Stomach (tissue), 9 donors: ENCODE measurements around the gene LRP4. TPM values are rescaled to one million over a fixed set of nuclear protein-coding genes. Genes with fewer than 3 reads are reported as not detected.
A peak's percentile ranks its signal among the peaks of the same experiment; 100 is the strongest.

Source experiments
- DNase-seq, 2 donors: peaks; one replicate each; pipeline versions ENCODE4 v3.0.0 to v3.0.0-alpha.2; 2013 to 2019
- H3K27ac ChIP-seq, 5 donors: fragments of 200-600 bp in 4 of 5; sonication (generic) in 4 of 5; one replicate each; pipeline ENCODE4 v1.5.1; 2013 to 2019; ENCODE audit warnings: mild to moderate bottlenecking in 1 of 5, moderate library complexity in 1 of 5
- H3K27me3 ChIP-seq, 3 donors: fragments of 200-600 bp; sonication (generic); one replicate each; pipeline ENCODE4 v1.5.1; 2017 to 2019; ENCODE audit warnings: mixed run types in 1 of 3
- H3K36me3 ChIP-seq, 4 donors: fragments of 200-600 bp; sonication (generic); 1 replicate in 3 of 4; 2 replicates in 1 of 4; pipeline ENCODE4 v1.5.1; 2016 to 2019
- H3K4me1 ChIP-seq, 4 donors: fragments of 200-600 bp; sonication (generic); one replicate each; pipeline ENCODE4 v1.5.1; 2016 to 2019
- H3K4me3 ChIP-seq, 4 donors: fragments of 200-600 bp; sonication (generic) in 3 of 4; one replicate each; pipeline ENCODE4 v1.5.1; 2016 to 2019; ENCODE audit warnings: mild to moderate bottlenecking in 1 of 4
- H3K9me3 ChIP-seq, 4 donors: fragments of 200-600 bp; sonication (generic); one replicate each; pipeline ENCODE4 v1.5.1; 2016 to 2019
- EP300 ChIP-seq: sonication (generic); formaldehyde crosslinking; IDR thresholded peaks from one replicate; pipeline ENCODE4 v1.6.1; 2017; ENCODE audit warnings: antibody characterized with exemption
- POLR2A ChIP-seq, 4 donors: fragments of 450-650 bp; IDR thresholded peaks; one replicate each; pipeline ENCODE4 v1.6.1; 2016; ENCODE audit warnings: antibody characterized with exemption in 4 of 4, control low read depth in 2 of 4, mild to moderate bottlenecking in 1 of 4, moderate library complexity in 1 of 4
- POLR2AphosphoS5 ChIP-seq, 3 donors: sonication (generic); formaldehyde crosslinking; IDR thresholded peaks; one replicate each; pipeline ENCODE4 v1.6.1; 2016; ENCODE audit warnings: antibody characterized with exemption in 3 of 3
- WGBS, 5 donors: extraction: QIAGEN DNeasy Blood & Tissue Kit in 3 of 5; methylation state at CpG; one replicate each; pipeline versions ENCODE4 v1.1.5 to v1.1.7; 2013 to 2018; 5-methylcytosine and 5-hydroxymethylcytosine counted together
- intact Hi-C: fragments of 100-400 bp; cut with DNase I; formaldehyde crosslinking; loops from one replicate; pipeline ENCODE4 v1.15.1; 2023; ENCODE audit warnings: low total_unique reads
- polyA plus RNA-seq, 3 donors: library from polyadenylated mRNA; stranded (reverse); fragments of 200-250 nt; gene quantifications; one replicate each; pipeline ENCODE4 v1.2.3, GENCODE V29; 2013
- total RNA-seq, 5 donors: library from RNA; depleted of rRNA; stranded (reverse); fragments of >200 nt; gene quantifications; one replicate each; pipeline versions ENCODE4 v1.1.0 to v1.2.3, GENCODE V29; 2014 to 2016
- TF ChIP-seq, protein P1 (sequence below), 7 experiments: fragments of 450-650 bp in 4 of 7; fragments of 200-600 bp in 3 of 7; sonication (generic) in 3 of 7; IDR thresholded peaks; one replicate each; pipeline ENCODE4 v1.5.1; 2016 to 2019; ENCODE audit warnings: antibody characterized with exemption in 7 of 7, control low read depth in 2 of 7, mild to moderate bottlenecking in 1 of 7
- donor health status: healthy with polysubstance abuse.
- donor health status: Bipolar disorder and iron deficiency.
- donor health status: healthy.

Gene LRP4
- total and polyA plus RNA-seq, 8 donors, result 2.0 to 29.2 (median 7.0) TPM

DNA sequence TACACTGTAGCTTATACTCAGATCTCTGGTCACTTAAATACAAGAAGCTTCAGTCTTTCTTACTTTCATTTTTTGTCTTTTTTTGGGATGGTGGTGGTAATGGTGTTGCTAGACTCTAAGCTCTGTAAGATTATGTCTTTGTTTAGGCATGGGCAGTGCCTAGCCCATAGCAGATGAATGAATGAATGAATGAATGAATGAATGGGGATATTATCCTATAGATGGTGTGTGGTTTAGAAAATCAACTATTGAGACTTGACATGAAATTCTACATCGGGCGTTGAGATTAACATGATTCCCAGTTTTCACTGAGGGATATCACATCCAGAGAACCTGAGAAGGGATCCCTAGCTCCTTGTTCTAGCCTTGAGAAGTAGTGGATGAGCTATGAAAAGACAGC lies 62.5 kb downstream of the LRP4 start:
- Histone ChIP-seq H3K36me3 (peaks cover 5 to 40% (median 21%) of the 10 kb centered on the region in 4 donors), H3K27me3 (no peaks in the 10 kb centered on the region), H3K27ac (no peak overlapping the region), H3K4me3 (no peak overlapping the region), H3K4me1 (peaks cover 0 to 13% (median 0%) of the 10 kb centered on the region in 4 donors), H3K9me3 (peaks cover 0 to under 1% (median under 1%) of the 10 kb centered on the region in 4 donors)
- no peak for DNase-seq
- TF ChIP-seq EP300, result no peak
- TF ChIP-seq POLR2AphosphoS5 (IDR thresholded peaks at IDR 0.05), result no peak
- TF ChIP-seq POLR2A (IDR thresholded peaks at IDR 0.05), result no peak
- WGBS, 5 donors, result 94 to 98% (median 97%) methylated on average over 2 of the region's 2 CpGs
- intact Hi-C loops, result no loop called here

DNA sequence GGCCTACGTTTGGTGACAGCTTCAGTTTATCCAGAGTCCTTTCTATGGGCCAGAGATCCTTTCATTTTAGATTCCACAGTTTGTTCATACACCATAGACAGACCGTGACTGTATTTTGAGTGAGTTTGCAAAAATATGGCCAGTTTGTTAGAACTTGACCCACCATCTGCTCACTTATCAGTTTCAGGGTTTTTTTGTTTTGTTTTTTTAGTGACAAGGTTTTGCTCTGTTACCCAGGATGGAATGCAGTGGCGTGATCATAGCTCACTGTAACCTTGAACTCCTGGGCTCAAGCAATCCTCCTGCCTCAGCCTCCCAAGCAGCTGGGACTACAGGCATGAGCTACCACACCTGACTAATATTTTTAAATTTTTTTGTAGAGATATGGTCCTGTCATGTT lies 63.2 kb downstream of the LRP4 start:
- no peak overlapping the region for H3K27ac ChIP-seq
- intact Hi-C loops, result no loop called here
- no peaks in the 10 kb centered on the region for H3K27me3 ChIP-seq
- WGBS, 5 donors, result 82 to 91% (median 89%) methylated on average over 3 of the region's 3 CpGs
- H3K36me3 ChIP-seq, result peaks cover 5 to 40% (median 18%) of the 10 kb centered on the region in 4 donors
- no peak overlapping the region for H3K4me3 ChIP-seq
- H3K9me3 ChIP-seq, result peaks cover 0 to 6% (median 2%) of the 10 kb centered on the region in 4 donors
- H3K4me1 ChIP-seq, result peaks cover 0 to 15% (median 0%) of the 10 kb centered on the region in 4 donors
- TF ChIP-seq POLR2A (IDR thresholded peaks at IDR 0.05) (no peak), POLR2AphosphoS5 (IDR thresholded peaks at IDR 0.05) (no peak), EP300 (no peak)
- TF ChIP-seq, protein P1, sequence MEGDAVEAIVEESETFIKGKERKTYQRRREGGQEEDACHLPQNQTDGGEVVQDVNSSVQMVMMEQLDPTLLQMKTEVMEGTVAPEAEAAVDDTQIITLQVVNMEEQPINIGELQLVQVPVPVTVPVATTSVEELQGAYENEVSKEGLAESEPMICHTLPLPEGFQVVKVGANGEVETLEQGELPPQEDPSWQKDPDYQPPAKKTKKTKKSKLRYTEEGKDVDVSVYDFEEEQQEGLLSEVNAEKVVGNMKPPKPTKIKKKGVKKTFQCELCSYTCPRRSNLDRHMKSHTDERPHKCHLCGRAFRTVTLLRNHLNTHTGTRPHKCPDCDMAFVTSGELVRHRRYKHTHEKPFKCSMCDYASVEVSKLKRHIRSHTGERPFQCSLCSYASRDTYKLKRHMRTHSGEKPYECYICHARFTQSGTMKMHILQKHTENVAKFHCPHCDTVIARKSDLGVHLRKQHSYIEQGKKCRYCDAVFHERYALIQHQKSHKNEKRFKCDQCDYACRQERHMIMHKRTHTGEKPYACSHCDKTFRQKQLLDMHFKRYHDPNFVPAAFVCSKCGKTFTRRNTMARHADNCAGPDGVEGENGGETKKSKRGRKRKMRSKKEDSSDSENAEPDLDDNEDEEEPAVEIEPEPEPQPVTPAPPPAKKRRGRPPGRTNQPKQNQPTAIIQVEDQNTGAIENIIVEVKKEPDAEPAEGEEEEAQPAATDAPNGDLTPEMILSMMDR (IDR thresholded peaks at IDR 0.05), result no peak
- DNase-seq, result no peak

DNA sequence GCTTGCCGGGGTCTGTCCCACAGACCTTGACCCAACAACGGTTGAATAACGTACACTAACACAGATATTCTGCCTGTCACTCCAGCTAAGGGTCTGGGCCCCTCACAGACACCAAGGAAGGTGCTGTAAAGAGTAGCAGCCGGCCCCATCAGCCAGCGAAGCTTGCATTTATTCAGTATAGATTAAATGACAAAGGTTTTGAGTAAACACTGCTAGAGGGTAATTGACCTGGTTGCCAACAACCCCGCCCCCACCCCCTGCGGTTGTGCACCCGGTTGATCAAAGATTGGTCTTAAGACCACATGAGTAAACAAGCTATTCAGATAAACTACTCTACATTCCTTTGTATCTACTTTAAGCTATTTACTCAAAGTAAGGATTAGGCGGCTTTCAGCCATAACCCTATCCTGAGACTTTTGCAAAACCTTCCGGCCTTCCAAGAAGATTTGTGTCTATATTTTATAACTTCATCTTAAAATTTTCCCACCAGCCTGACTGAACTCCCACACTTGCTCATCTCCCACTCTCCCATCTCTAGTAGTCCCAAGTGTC lies 67.4 kb downstream of the LRP4 start:
- 41 to 48% (median 46%) methylated on average over 10 of the region's 10 CpGs for WGBS, 5 donors
- intact Hi-C loops, result no loop called here
- peaks cover 0 to 7% (median 0%) of the 10 kb centered on the region in 4 donors for H3K36me3 ChIP-seq
- no peak overlapping the region for H3K4me3 ChIP-seq
- H3K27me3 ChIP-seq, result no peaks in the 10 kb centered on the region
- peaks cover 0 to 7% (median 2%) of the 10 kb centered on the region in 4 donors for H3K4me1 ChIP-seq
- H3K27ac ChIP-seq, result no peak overlapping the region
- peaks cover 0 to 6% (median 2%) of the 10 kb centered on the region in 4 donors for H3K9me3 ChIP-seq
- DNase-seq, result peak in 1 of 2 donors; percentile 12
- no peak for TF ChIP-seq POLR2A (IDR thresholded peaks at IDR 0.05)
- TF ChIP-seq POLR2AphosphoS5 (IDR thresholded peaks at IDR 0.05), result no peak
- TF ChIP-seq, protein P1 (IDR thresholded peaks at IDR 0.05), result no peak
- no peak for TF ChIP-seq EP300

DNA sequence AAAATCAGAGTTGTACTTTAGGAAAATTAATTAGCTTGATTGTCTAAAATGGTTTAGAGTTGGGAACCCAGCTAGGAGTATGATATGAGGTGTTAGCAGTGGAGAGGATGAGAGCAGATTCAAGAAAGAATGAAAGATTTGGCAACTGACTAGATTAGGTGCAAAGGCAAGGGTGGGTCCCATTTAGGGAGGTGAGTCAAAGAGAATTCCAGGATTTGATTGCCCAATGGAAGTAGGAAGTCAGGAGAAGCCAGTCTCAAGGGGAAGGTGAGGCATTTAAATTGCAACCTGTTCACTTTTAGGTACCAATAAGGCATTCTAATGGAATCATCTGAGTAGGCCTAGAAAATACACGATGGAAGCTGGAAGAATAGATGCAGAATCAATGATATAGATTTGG lies 68.7 kb downstream of the LRP4 start:
- Histone ChIP-seq H3K4me3 (no peak overlapping the region), H3K9me3 (peaks cover 0 to 6% (median 2%) of the 10 kb centered on the region in 4 donors), H3K27ac (no peak overlapping the region), H3K4me1 (peaks cover 8 to 15% (median 12%) of the 10 kb centered on the region in 4 donors), H3K36me3 (no peaks in the 10 kb centered on the region), H3K27me3 (no peaks in the 10 kb centered on the region)
- intact Hi-C loops, result no loop called here
- 89 to 98% (median 95%) methylated on average over 1 of the region's 1 CpG for WGBS, 5 donors
- TF ChIP-seq EP300, result no peak
- no peak for TF ChIP-seq POLR2AphosphoS5 (IDR thresholded peaks at IDR 0.05)
- TF ChIP-seq, protein P1 (IDR thresholded peaks at IDR 0.05), result no peak
- no peak for TF ChIP-seq POLR2A (IDR thresholded peaks at IDR 0.05)
- DNase-seq, result no peak

DNA sequence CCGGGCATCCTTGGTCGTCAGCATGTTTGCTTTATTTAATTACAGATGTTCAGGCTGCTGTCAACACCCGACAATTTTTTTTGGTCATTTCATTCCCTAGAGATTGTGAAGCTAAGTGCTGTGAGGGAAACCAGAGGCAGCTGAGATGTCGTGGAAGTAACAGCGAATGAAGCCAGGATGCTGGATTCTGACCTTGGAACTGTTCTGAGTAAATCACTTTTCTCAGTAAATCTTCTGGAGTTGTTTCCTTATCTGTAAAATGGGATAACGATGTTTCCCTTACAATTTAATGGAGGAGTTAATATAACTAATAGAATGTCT lies 71.9 kb downstream of the LRP4 start:
- Histone ChIP-seq H3K36me3 (no peaks in the 10 kb centered on the region), H3K9me3 (peaks cover 0 to 6% (median 2%) of the 10 kb centered on the region in 4 donors), H3K4me3 (peak overlapping the region; percentile 82 to 90 (median 86)), H3K27ac (peak overlapping the region in 3 of 5 donors; percentile 82 to 93 (median 91)), H3K27me3 (no peaks in the 10 kb centered on the region), H3K4me1 (peaks cover 12 to 42% (median 27%) of the 10 kb centered on the region in 4 donors)
- no peak for DNase-seq
- TF ChIP-seq POLR2AphosphoS5 (IDR thresholded peaks at IDR 0.05), result no peak
- TF ChIP-seq, protein P1 (IDR thresholded peaks at IDR 0.05), result no peak
- no peak for TF ChIP-seq POLR2A (IDR thresholded peaks at IDR 0.05)
- no peak for TF ChIP-seq EP300
- 2 to 7% (median 5%) methylated on average over 6 of the region's 6 CpGs for WGBS, 5 donors
- intact Hi-C loops, result no loop called here
